K562 (cell line): ENCODE data around the gene DTX3. TPM values are rescaled to one million over a fixed set of nuclear protein-coding genes. Genes with fewer than 3 reads are reported as not detected.

Experiments
- ARID2 ChIP-seq: fragments of 450-650 bp; IDR thresholded peaks from 2 replicates; pipeline ENCODE4 v1.6.1; 2017; ENCODE audit warnings: antibody characterized with exemption, mild to moderate bottlenecking
- FOXJ3 ChIP-seq: sonication (generic); formaldehyde crosslinking; IDR thresholded peaks from 2 replicates; pipeline ENCODE4 v1.4.0; 2020; ENCODE audit warnings: mild to moderate bottlenecking, missing genetic modification reagents
- KAT7 ChIP-seq: sonication (generic); formaldehyde crosslinking; IDR thresholded peaks from 2 replicates; pipeline ENCODE4 v1.8.0; 2022; ENCODE audit warnings: missing genetic modification reagents, mild to moderate bottlenecking, borderline replicate concordance
- NBN ChIP-seq: fragments of 450-650 bp; IDR thresholded peaks from 2 replicates; pipeline ENCODE4 v1.6.1; 2016; ENCODE audit warnings: low read depth, mild to moderate bottlenecking
- NRF1 ChIP-seq, 2 experiments: fragments of 450-650 bp; IDR thresholded peaks in 1 of 2; conservative IDR thresholded peaks in 1 of 2; 2 replicates each; pipeline ENCODE4 v1.6.1; 2014; ENCODE audit warnings: mild to moderate bottlenecking in 2 of 2
- PRMT5 ChIP-seq: sonication (generic); formaldehyde crosslinking; IDR thresholded peaks from 2 replicates; pipeline ENCODE4 v1.5.0; 2020; ENCODE audit warnings: missing genetic modification reagents
- RNF2 ChIP-seq: sonication (generic); IDR thresholded peaks from 2 replicates; pipeline ENCODE4 v1.6.1; 2016
- SOX6 ChIP-seq: fragments of 450-650 bp; IDR thresholded peaks from 2 replicates; pipeline ENCODE4 v1.6.1; 2014; ENCODE audit warnings: mild to moderate bottlenecking
- ZKSCAN3 ChIP-seq: fragments of 250-450 bp; sonication (Bioruptor Pico); IDR thresholded peaks from 2 replicates; pipeline ENCODE4 v1.4.0; 2020
- ZNF431 ChIP-seq: sonication (generic); formaldehyde crosslinking; IDR thresholded peaks from 2 replicates; pipeline ENCODE4 v1.8.0; 2022; ENCODE audit warnings: mild to moderate bottlenecking, missing genetic modification reagents
- polyA plus RNA-seq, 8 experiments: library from polyadenylated mRNA; depleted of rRNA in 4 of 8; stranded (reverse) in 5 of 8; unstranded in 3 of 8; fragments of >200 nt; fragmentation: Nextera tagmentation in 2 of 8; fragmentation: Illumina TruSeq in 1 of 8; extraction: Ambion mirVana in 2 of 8; extraction: Trizol in 1 of 8; gene quantifications; 2 replicates each; pipeline versions ENCODE4 v1.2.1 to v1.2.3, GENCODE V29; 2011 to 2014; ENCODE audit warnings: inconsistent platforms in 1 of 8, missing spikeins in 1 of 8
- total RNA-seq, 7 experiments: library from RNA; depleted of rRNA in 6 of 7; stranded (reverse); fragments of >200 nt in 6 of 7; fragmentation: Illumina TruSeq in 2 of 7; extraction: Trizol in 2 of 7; gene quantifications; 2 replicates each; pipeline versions ENCODE4 v1.2.1 to v1.2.3, GENCODE V29; 2011 to 2021; ENCODE audit warnings: low replicate concordance in 1 of 7
- TF ChIP-seq, protein P1 (sequence below): fragments of 450-650 bp; IDR thresholded peaks from 2 replicates; pipeline ENCODE4 v1.6.1; 2016; ENCODE audit warnings: mild to moderate bottlenecking

Gene DTX3
- total and polyA plus RNA-seq, 9 of the 15 experiments (the other 6 are each of a cell fraction or from before 2014, with no cell fraction given): 0.03 to 0.09 (median 0.06) TPM; not detected in 6

DNA sequence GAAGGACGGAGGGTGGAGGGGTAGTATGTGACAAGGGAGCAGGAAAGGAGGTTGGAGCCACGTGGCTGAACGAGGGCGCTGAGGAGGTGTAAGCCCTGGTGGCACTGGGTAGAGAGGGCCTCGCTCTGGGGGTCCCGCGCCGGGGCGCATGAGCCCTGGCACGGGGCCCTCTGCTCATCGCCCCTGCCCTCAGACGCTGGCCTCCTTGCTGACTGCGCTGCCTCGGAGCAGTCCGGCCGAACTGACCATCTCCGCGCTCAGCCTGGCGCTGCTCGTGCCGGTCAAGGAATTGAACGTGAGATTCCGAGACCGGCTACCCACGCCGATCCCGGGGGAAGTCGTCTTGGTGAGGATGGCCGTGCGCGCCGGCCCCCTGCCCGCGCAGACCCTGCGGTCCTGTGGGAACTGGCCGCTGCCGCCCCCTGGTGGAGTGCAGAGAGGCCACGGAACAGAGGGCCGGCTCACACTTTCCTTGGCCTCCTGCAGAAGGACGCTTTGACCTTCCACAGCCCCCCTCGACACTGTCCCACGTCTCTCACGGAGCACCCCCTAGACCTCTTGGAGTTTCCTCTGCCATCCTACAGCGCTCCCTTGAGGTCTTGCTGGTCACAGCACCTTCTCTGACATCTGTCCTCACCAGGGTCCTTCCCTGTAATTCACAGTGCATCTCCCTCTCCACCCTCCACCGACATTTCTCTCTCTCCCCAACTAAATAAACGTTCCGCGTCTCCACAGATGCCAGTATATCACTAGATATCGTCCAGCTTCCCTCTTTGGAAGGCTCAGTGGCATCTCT is 17.1 kb downstream of the DTX3 start (continued):
- TF ChIP-seq RNF2 (no peak), NBN (no peak), SOX6 (no peak), FOXJ3 (CRISPR knock-in tag) (no peak), PRMT5 (CRISPR knock-in tag) (no peak), ARID2 (peak; percentile 87), ZKSCAN3 (CRISPR knock-in tag) (no peak), NRF1 (conservative IDR thresholded peaks at IDR 0.05 in 1 of 2, IDR thresholded peaks at IDR 0.05 in 1 of 2) (peak; percentile 54 to 75; a peak in 3 of 4 replicates), KAT7 (CRISPR knock-in tag) (0 out of 2 replicates have a peak, but pooled peaks have one; percentile 77), ZNF431 (no peak)
- TF ChIP-seq, protein P1, sequence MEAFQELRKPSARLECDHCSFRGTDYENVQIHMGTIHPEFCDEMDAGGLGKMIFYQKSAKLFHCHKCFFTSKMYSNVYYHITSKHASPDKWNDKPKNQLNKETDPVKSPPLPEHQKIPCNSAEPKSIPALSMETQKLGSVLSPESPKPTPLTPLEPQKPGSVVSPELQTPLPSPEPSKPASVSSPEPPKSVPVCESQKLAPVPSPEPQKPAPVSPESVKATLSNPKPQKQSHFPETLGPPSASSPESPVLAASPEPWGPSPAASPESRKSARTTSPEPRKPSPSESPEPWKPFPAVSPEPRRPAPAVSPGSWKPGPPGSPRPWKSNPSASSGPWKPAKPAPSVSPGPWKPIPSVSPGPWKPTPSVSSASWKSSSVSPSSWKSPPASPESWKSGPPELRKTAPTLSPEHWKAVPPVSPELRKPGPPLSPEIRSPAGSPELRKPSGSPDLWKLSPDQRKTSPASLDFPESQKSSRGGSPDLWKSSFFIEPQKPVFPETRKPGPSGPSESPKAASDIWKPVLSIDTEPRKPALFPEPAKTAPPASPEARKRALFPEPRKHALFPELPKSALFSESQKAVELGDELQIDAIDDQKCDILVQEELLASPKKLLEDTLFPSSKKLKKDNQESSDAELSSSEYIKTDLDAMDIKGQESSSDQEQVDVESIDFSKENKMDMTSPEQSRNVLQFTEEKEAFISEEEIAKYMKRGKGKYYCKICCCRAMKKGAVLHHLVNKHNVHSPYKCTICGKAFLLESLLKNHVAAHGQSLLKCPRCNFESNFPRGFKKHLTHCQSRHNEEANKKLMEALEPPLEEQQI: no peak
